H1 (cell line): ENCODE measurements around the gene STOML1. TPM values are rescaled to one million over a fixed set of nuclear protein-coding genes. Genes with fewer than 3 reads are reported as not detected.

ENCODE experiments used
- CTCF ChIA-PET: fragments of 300-600 bp; sonication (Branson Sonifier 250); formaldehyde crosslinking; loops from one replicate; lab custom pipeline; 2021; ENCODE audit not compliant: partially characterized antibody; lab: Charles Lee
- POLR2A ChIA-PET: fragments of 300-600 bp; sonication (Branson Sonifier 250); formaldehyde crosslinking; loops from one replicate; lab custom pipeline; 2021; ENCODE audit warnings: inconsistent platforms; ENCODE audit not compliant: partially characterized antibody; lab: Charles Lee
- DNase-seq, 2 experiments: peaks; one replicate each; pipeline versions ENCODE4 v3.0.0 to v3.0.0-alpha.2; 2010 to 2022; ENCODE audit warnings: low spot score in 2 of 2, low read depth in 1 of 2, mixed read lengths in 1 of 2
- FAIRE-seq: peaks from 2 replicates; lab custom pipeline; 2011; peaks lifted over from hg19 to GRCh38; lab: Jason Lieb, UNC
- H2AFZ ChIP-seq: 2 replicates; pipeline ENCODE4 v1.8.1; 2012; ENCODE audit warnings: low read length, inconsistent platforms
- H2AK5ac ChIP-seq: 2 replicates; pipeline ENCODE4 v1.6.1; 2013; ENCODE audit warnings: low read depth, low read length
- H2BK120ac ChIP-seq: replicated peaks from 2 replicates; pipeline ENCODE3; 2013; ENCODE audit warnings: low read depth, low read length, inconsistent platforms
- H2BK12ac ChIP-seq: 2 replicates; pipeline ENCODE4 v1.6.1; 2013; ENCODE audit warnings: low read depth, low read length
- H2BK15ac ChIP-seq: 2 replicates; pipeline ENCODE4 v1.6.1; 2013; ENCODE audit warnings: low read length
- H2BK20ac ChIP-seq: 2 replicates; pipeline ENCODE4 v1.6.1; 2013; ENCODE audit warnings: low read length
- H2BK5ac ChIP-seq: 2 replicates; pipeline ENCODE4 v1.6.1; 2013; ENCODE audit warnings: low read depth, low read length
- H3K14ac ChIP-seq: 2 replicates; pipeline ENCODE4 v1.6.1; 2013; ENCODE audit warnings: inconsistent platforms; ENCODE audit not compliant: insufficient read length
- H3K18ac ChIP-seq: 2 replicates; pipeline ENCODE4 v1.6.1; 2013; ENCODE audit warnings: low read length; ENCODE audit errors: extremely low read depth
- H3K23ac ChIP-seq: 2 replicates; pipeline ENCODE4 v1.6.1; 2013; ENCODE audit warnings: inconsistent platforms; ENCODE audit not compliant: insufficient read length
- H3K23me2 ChIP-seq: 2 replicates; pipeline ENCODE4 v1.6.1; 2013; ENCODE audit warnings: low read depth, low read length
- H3K27ac ChIP-seq: 2 replicates; pipeline ENCODE4 v1.6.1; 2011; ENCODE audit warnings: low read depth, low read length, inconsistent platforms
- H3K27me3 ChIP-seq, 4 experiments: replicated peaks in 1 of 4; 1 replicate in 1 of 4; 2 replicates in 3 of 4; pipeline versions ENCODE4 v1.6.1 to v1.8.1; 2011 to 2013; ENCODE audit warnings: low read length in 3 of 4, mild to moderate bottlenecking in 3 of 4, inconsistent platforms in 2 of 4, mixed read lengths in 2 of 4, moderate library complexity in 1 of 4; ENCODE audit not compliant: control insufficient read depth in 3 of 4, insufficient read depth in 3 of 4; ENCODE audit errors: extremely low read depth in 1 of 4
- H3K36me3 ChIP-seq, 4 experiments: 2 replicates each; pipeline versions ENCODE4 v1.6.1 to v1.8.1; 2011 to 2013; ENCODE audit warnings: mild to moderate bottlenecking in 4 of 4, low read length in 3 of 4, moderate library complexity in 2 of 4, control low read depth in 1 of 4, inconsistent platforms in 1 of 4; ENCODE audit not compliant: insufficient read depth in 4 of 4, control insufficient read depth in 2 of 4
- H3K4ac ChIP-seq: replicated peaks from 2 replicates; pipeline ENCODE3; 2013; ENCODE audit warnings: low read length, low read depth, mixed read lengths, inconsistent platforms; ENCODE audit not compliant: insufficient read length
- H3K4me1 ChIP-seq, 4 experiments: replicated peaks in 1 of 4; 1 replicate in 1 of 4; 2 replicates in 3 of 4; pipeline versions ENCODE4 v1.6.1 to v1.8.1; 2011 to 2013; ENCODE audit warnings: low read length in 3 of 4, inconsistent platforms in 2 of 4, mixed read lengths in 1 of 4; ENCODE audit not compliant: insufficient read depth in 4 of 4, control insufficient read depth in 3 of 4
- H3K4me2 ChIP-seq, 2 experiments: 2 replicates each; pipeline versions ENCODE4 v1.6.1 to v1.8.1; 2011 to 2013; ENCODE audit warnings: low read depth in 2 of 2, low read length in 2 of 2, control low read depth in 1 of 2, inconsistent platforms in 1 of 2, mild to moderate bottlenecking in 1 of 2; ENCODE audit not compliant: insufficient read depth in 1 of 2
- H3K4me3 ChIP-seq, 4 experiments: fragments of 200-600, 300-600 bp in 1 of 4; sonication (generic), shearing (Covaris generic), sonication (Bioruptor Twin) in 1 of 4; 2 replicates each; pipeline versions ENCODE4 v1.5.1 to v1.8.1; 2011 to 2016; ENCODE audit warnings: low read length in 4 of 4, low read depth in 3 of 4, control low read depth in 2 of 4, inconsistent platforms in 2 of 4, mild to moderate bottlenecking in 2 of 4, mixed read lengths in 1 of 4, moderate library complexity in 1 of 4; ENCODE audit not compliant: insufficient read depth in 2 of 4; ENCODE audit errors: extremely low read depth in 1 of 4
- H3K56ac ChIP-seq: replicated peaks from 2 replicates; pipeline ENCODE3; 2013; ENCODE audit warnings: low read depth, mild to moderate bottlenecking, mixed read lengths, low read length, inconsistent platforms; ENCODE audit not compliant: insufficient read length
- H3K79me1 ChIP-seq: 2 replicates; pipeline ENCODE4 v1.6.1; 2013; ENCODE audit warnings: low read depth, low read length, control low read depth
- H3K79me2 ChIP-seq, 2 experiments: 2 replicates each; pipeline versions ENCODE4 v1.6.1 to v1.8.1; 2012 to 2013; ENCODE audit warnings: low read length in 2 of 2, mild to moderate bottlenecking in 2 of 2, inconsistent platforms in 1 of 2; ENCODE audit not compliant: insufficient read depth in 2 of 2, control insufficient read depth in 1 of 2
- H3K9ac ChIP-seq, 4 experiments: replicated peaks in 1 of 4; 1 replicate in 1 of 4; 2 replicates in 3 of 4; pipeline versions ENCODE4 v1.6.1 to v1.8.1; 2011 to 2013; ENCODE audit warnings: low read depth in 3 of 4, low read length in 3 of 4, control low read depth in 2 of 4, mild to moderate bottlenecking in 2 of 4, moderate library complexity in 2 of 4, inconsistent platforms in 1 of 4; ENCODE audit errors: extremely low read depth in 1 of 4
- H3K9me3 ChIP-seq, 2 experiments: 2 replicates each; pipeline versions ENCODE4 v1.6.1 to v1.8.1; 2012 to 2013; ENCODE audit warnings: mild to moderate bottlenecking in 2 of 2, moderate library complexity in 2 of 2, control low read depth in 1 of 2, inconsistent platforms in 1 of 2, low read depth in 1 of 2, low read length in 1 of 2, mixed read lengths in 1 of 2; ENCODE audit not compliant: insufficient read depth in 2 of 2
- H4K20me1 ChIP-seq, 2 experiments: replicated peaks in 1 of 2; 2 replicates each; pipeline versions ENCODE3 to v1.8.1; 2011 to 2013; ENCODE audit warnings: inconsistent platforms in 2 of 2, low read length in 2 of 2, mild to moderate bottlenecking in 1 of 2; ENCODE audit not compliant: insufficient read depth in 2 of 2, control insufficient read depth in 1 of 2
- H4K5ac ChIP-seq: 2 replicates; pipeline ENCODE4 v1.6.1; 2013; ENCODE audit warnings: low read length, low read depth, mixed read lengths, inconsistent platforms; ENCODE audit not compliant: insufficient read length
- H4K8ac ChIP-seq: 2 replicates; pipeline ENCODE4 v1.8.0; 2013; ENCODE audit warnings: mild to moderate bottlenecking, moderate library complexity, low read length, inconsistent platforms; ENCODE audit not compliant: insufficient read depth; ENCODE audit errors: extremely low read depth
- H4K91ac ChIP-seq: replicated peaks from 2 replicates; pipeline ENCODE3; 2013; ENCODE audit warnings: low read length, mixed read lengths, inconsistent platforms; ENCODE audit not compliant: insufficient read length
- ATF2 ChIP-seq: IDR thresholded peaks from 2 replicates; pipeline ENCODE4 v1.6.1; 2012; ENCODE audit warnings: low read length, inconsistent platforms
- CBX8 ChIP-seq: fragments of 300-800, 300-1000 bp; sonication (generic); IDR thresholded peaks from 2 replicates; pipeline ENCODE4 v1.7.1; 2016; ENCODE audit warnings: low read depth, low read length, borderline replicate concordance
- WGBS, 2 experiments: shearing (Covaris generic) in 1 of 2; methylation state at CpG; one replicate each; pipeline versions ENCODE4 v1.1.6 to v1.1.7; 2013 to 2015; ENCODE audit warnings: low lambda C conversion rate in 2 of 2, mixed read lengths in 2 of 2, inconsistent platforms in 1 of 2, low coverage in 1 of 2, missing lambda C conversion rate in 1 of 2; ENCODE audit not compliant: insufficient replicate concordance in 2 of 2, insufficient coverage in 1 of 2, insufficient read length in 1 of 2; ENCODE audit errors: extremely low coverage in 1 of 2, missing lambda C conversion rate in 1 of 2; 5-methylcytosine and 5-hydroxymethylcytosine counted together
- polyA plus RNA-seq, 7 experiments: library from polyadenylated mRNA; depleted of rRNA in 3 of 7; stranded (reverse) in 5 of 7; unstranded in 2 of 7; fragments of >200 nt in 5 of 7; fragments of 200-250 nt in 2 of 7; gene quantifications; 1 replicate in 5 of 7; 2 replicates in 1 of 7; 4 replicates in 1 of 7; pipeline versions ENCODE4 v1.2.1 to v1.2.3, GENCODE V29; 2011 to 2013; ENCODE audit warnings: missing spikeins in 2 of 7, mixed read lengths in 2 of 7
- total RNA-seq: library from RNA; stranded (reverse); fragmentation: NEBNext Ultra II Directional; extraction: Animal tissue kit (Norgen Biotek cat#: 25700); gene quantifications from 2 replicates; pipeline ENCODE4 v1.2.1, GENCODE V29; 2021

STOML1 gene
- total and polyA plus RNA-seq, 2 of the 8 experiments (the other 6 are each of a cell fraction or from before 2014, with no cell fraction given) = 2.6 to 3.2 TPM

- FAIRE-seq (no peak), DNase-seq (no peak)
- H3K56ac ChIP-seq = no peak overlapping the region
- H3K18ac ChIP-seq = no peak overlapping the region
- H4K8ac ChIP-seq = no peak overlapping the region
- POLR2A ChIA-PET = interaction anchor here (2.5 kb wide), 1 partner anchor 8 kb away, joined by 14 read pairs; the partner anchor contains the start of gene LOXL1
- no peak overlapping the region for H3K23ac ChIP-seq
- no peak overlapping the region for H2AFZ ChIP-seq
- peaks cover 0 to under 1% of the 10 kb centered on the region in 2 experiments for H4K20me1 ChIP-seq
- no peaks in the 10 kb centered on the region for H3K36me3 ChIP-seq
- H3K4me3 ChIP-seq = no peak overlapping the region
- H3K23me2 ChIP-seq = no peaks in the 10 kb centered on the region
- H3K79me1 ChIP-seq = no peaks in the 10 kb centered on the region
- H2AK5ac ChIP-seq = no peak overlapping the region
- H3K14ac ChIP-seq = no peak overlapping the region
- H3K4me1 ChIP-seq = peaks cover 0 to 3% (median 2%) of the 10 kb centered on the region in 4 experiments; a peak in 4 of 7 replicates
- H3K27me3 ChIP-seq = no peaks in the 10 kb centered on the region
- H4K5ac ChIP-seq = no peak overlapping the region
- CTCF ChIA-PET = interaction anchor here (0.7 to 5.8 kb wide), 8 partner anchors 14 to 377 kb away, joined by 3 to 31 read pairs (median 4); no protein-coding TSS in a partner anchor
- no peak overlapping the region for H3K27ac ChIP-seq
- H2BK12ac ChIP-seq = no peak overlapping the region
- no peak overlapping the region for H2BK15ac ChIP-seq
- H3K79me2 ChIP-seq = no peaks in the 10 kb centered on the region
- 86% methylated on average over 7 of the region's 7 CpGs; no CpG with 5 or more reads in 1 of the 2 experiments for WGBS, 2 experiments
- H3K9ac ChIP-seq = no peak overlapping the region
- no peak overlapping the region for H2BK5ac ChIP-seq
- no peak overlapping the region for H2BK20ac ChIP-seq
- no peak overlapping the region for H2BK120ac ChIP-seq
- H3K4me2 ChIP-seq = no peak overlapping the region
- no peak overlapping the region for H3K4ac ChIP-seq
- H4K91ac ChIP-seq = no peak overlapping the region
- H3K9me3 ChIP-seq = no peaks in the 10 kb centered on the region
- TF ChIP-seq CBX8 = no peak
- no peak for TF ChIP-seq ATF2
Measured at GRCh38 chr15:73934281-73934680, 57.8 kb downstream of the STOML1 start.
